Neural cell (in vitro differentiated cells): ENCODE data around the gene TRAPPC3.

Source experiments
- EP300 ChIP-seq: fragments of 450-650 bp; conservative IDR thresholded peaks from 2 replicates; pipeline ENCODE4 v1.6.1; 2014; ENCODE audit warnings: antibody characterized with exemption, mild to moderate bottlenecking, moderate library complexity; ENCODE audit not compliant: poor library complexity, severe bottlenecking
- EZH2 ChIP-seq: fragments of 200-600, 300-800 bp; shearing (Covaris generic), sonication (generic); IDR thresholded peaks from 2 replicates; pipeline ENCODE4 v1.6.1; 2014; ENCODE audit warnings: antibody characterized with exemption, low read length, borderline replicate concordance, mild to moderate bottlenecking; ENCODE audit not compliant: insufficient read depth, poor library complexity, severe bottlenecking
- POLR2AphosphoS5 ChIP-seq: IDR thresholded peaks from 2 replicates; pipeline ENCODE4 v1.6.1; 2012
- RAD21 ChIP-seq: fragments of 450-650 bp; conservative IDR thresholded peaks from 2 replicates; pipeline ENCODE4 v1.6.1; 2014; ENCODE audit warnings: antibody characterized with exemption, mild to moderate bottlenecking, moderate library complexity
- SMC3 ChIP-seq: fragments of 450-650 bp; conservative IDR thresholded peaks from 2 replicates; pipeline ENCODE4 v1.6.1; 2014; ENCODE audit warnings: antibody characterized with exemption, mild to moderate bottlenecking, moderate library complexity; ENCODE audit not compliant: poor library complexity
- TAF1 ChIP-seq: IDR thresholded peaks from 2 replicates; pipeline ENCODE4 v1.6.1; 2012; ENCODE audit warnings: low read depth
- TF ChIP-seq, protein P1 (sequence below): fragments of 450-650 bp; IDR thresholded peaks from 2 replicates; pipeline ENCODE4 v1.5.1; 2014; ENCODE audit warnings: antibody characterized with exemption, mild to moderate bottlenecking, moderate library complexity; ENCODE audit not compliant: poor library complexity, severe bottlenecking

DNA sequence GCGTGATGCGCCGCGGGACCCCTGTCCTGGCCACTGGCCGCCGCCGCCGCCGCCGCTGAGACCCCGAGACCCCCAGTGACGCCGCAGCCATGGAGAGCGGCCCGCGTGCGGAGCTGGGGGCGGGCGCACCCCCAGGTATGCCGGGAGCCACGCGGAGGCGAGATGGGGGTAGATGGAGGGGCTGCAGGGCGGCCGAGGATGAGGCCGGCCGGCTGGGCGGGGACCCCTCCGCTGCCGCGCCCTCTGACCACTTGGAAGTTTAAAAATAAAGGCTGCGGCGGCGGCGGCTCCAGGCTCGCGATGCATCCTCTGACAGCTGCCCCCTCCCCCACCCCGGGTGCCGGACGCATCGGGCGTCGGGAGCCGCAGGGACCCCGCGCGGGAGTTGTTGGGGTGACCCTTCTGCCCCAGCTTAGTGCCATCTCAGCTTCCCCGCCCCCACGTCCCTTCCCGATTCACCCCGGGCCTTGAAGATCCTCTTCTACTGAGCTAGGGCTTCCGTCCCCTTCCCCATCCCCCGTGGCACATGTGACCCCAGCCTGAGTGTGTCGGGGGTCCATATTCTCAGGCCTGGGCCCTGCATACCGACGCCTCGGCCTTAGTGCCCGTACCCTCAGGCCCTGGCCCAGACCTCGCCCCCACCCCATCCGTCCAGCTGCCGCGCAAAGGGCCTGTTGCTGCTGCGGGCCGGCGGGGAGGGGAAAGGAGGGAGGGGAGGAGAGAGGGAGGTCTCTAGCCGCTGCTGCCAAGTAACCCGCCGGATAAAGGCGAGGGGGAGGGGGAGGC lies 7.2 kb upstream of the TRAPPC3 start:
- peak; percentile 9 for TF ChIP-seq EP300
- no peak for TF ChIP-seq EZH2
- TF ChIP-seq, protein P1, sequence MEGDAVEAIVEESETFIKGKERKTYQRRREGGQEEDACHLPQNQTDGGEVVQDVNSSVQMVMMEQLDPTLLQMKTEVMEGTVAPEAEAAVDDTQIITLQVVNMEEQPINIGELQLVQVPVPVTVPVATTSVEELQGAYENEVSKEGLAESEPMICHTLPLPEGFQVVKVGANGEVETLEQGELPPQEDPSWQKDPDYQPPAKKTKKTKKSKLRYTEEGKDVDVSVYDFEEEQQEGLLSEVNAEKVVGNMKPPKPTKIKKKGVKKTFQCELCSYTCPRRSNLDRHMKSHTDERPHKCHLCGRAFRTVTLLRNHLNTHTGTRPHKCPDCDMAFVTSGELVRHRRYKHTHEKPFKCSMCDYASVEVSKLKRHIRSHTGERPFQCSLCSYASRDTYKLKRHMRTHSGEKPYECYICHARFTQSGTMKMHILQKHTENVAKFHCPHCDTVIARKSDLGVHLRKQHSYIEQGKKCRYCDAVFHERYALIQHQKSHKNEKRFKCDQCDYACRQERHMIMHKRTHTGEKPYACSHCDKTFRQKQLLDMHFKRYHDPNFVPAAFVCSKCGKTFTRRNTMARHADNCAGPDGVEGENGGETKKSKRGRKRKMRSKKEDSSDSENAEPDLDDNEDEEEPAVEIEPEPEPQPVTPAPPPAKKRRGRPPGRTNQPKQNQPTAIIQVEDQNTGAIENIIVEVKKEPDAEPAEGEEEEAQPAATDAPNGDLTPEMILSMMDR: no peak
- peak; percentile 60 for TF ChIP-seq TAF1
- TF ChIP-seq POLR2AphosphoS5: peak; percentile 63
- no peak for TF ChIP-seq RAD21
- no peak for TF ChIP-seq SMC3
